ENCODE results near the gene LRRC23.
A peak's percentile ranks its signal among the peaks of the same experiment; 100 is the strongest.

- no peak for TF ChIP-seq CTCF (conservative IDR thresholded peaks at IDR 0.05; ENCODE audit: low read depth in 2 of 2)
- no peak for TF ChIP-seq JUNB (IDR thresholded peaks at IDR 0.05; ENCODE audit: unreplicated experiment)
- TF ChIP-seq POLR2AphosphoS5 (IDR thresholded peaks at IDR 0.05; ENCODE audit: low read depth), result no peak
- no peak for TF ChIP-seq EZH2 (IDR thresholded peaks at IDR 0.05; ENCODE audit: low read depth, unreplicated experiment)
- TF ChIP-seq REST (IDR thresholded peaks at IDR 0.05; ENCODE audit: unreplicated experiment), result no peak
- no peak for TF ChIP-seq STAT1 (IDR thresholded peaks at IDR 0.05; ENCODE audit: unreplicated experiment)
- TF ChIP-seq ETS1 (IDR thresholded peaks at IDR 0.05), result 0 out of 2 replicates have a peak, but pooled peaks have one; percentile 3
Observed at GRCh38 chr12:6891646-6892001, 13.0 kb upstream of the LRRC23 start.

Data from GM23338 (cell line).